Lung microvascular endothelial cell (primary cell): ENCODE measurements around the gene ABR. TPM values are rescaled to one million over a fixed set of nuclear protein-coding genes. Genes with fewer than 3 reads are reported as not detected.

Experiments used
- DNase-seq, 2 donors: peaks; one replicate each; pipeline versions ENCODE4 v3.0.0 to v3.0.0-alpha.2; 2010; ENCODE audit warnings: low read depth in 2 of 2
- total RNA-seq: library from RNA; depleted of rRNA; stranded (reverse); fragments of >200 nt; gene quantifications from 2 replicates; pipeline ENCODE4 v1.2.1, GENCODE V29; 2014

The ABR gene
- total RNA-seq, result 24.8 and 33.8 TPM in 2 replicates

DNA sequence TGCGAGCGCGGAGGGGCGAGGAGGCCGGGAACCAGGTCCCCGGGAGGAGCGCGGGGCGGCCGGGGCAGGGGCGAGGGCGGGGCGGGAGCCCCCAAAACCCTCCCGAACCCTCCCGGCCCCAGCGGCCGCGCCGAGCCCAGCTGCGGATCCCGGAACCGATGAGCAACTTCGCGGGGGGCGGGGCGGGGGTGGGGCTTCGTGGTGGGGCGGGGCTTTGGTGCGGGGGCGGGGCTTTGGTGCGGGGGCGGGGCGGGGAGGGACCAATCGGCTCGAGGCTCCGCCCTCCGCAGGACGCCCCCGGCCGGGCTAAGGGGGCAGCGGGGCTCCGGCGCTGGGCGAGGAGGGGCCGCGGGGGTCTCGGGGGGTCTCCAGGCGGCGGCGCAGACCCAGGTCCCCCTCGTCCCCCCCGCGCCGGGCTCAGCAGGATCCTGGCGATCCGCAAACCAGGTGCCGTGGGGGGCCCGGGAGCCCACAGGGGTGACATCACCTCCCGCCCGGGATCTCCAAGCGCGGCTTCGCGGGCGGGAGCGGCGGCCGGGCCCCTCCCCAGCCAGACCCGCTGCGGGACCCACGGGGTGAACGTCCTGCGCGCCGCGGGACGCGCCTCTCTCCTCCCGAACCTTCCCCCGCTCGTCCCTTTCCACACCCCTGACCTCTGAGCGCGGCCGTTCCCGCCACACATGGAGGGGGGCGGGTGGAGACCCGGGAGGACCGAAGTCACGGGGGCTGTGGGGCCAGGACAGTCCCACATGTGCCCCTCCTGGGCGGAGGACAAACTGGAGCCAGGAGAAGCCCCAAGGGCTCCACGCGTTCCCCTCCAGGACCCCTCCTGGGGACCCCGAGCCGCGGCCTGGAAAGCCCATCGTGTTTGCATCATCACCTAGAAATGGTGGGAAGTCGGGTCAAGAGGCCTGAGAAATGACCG lies at the start of gene ABR:
Gene ABR (minus strand): TSS at position 164 of the 925 bp plus-strand sequence. CDS start 254 bp downstream, outside the sequence.
- peak; percentile 40 to 64 for DNase-seq

GRCh38 chr17:1229349-1229899 lies 49.6 kb upstream of the ABR start:
- DNase-seq, result no peak

- no peak for DNase-seq
Measured at GRCh38 chr17:1228781-1229348, 49.1 kb upstream of the ABR start.

- no peak for DNase-seq
Measured at GRCh38 chr17:1227917-1228780, 48.4 kb upstream of the ABR start.

GRCh38 chr17:1227365-1227764 lies 47.6 kb upstream of the ABR start:
- DNase-seq, result no peak

- DNase-seq, result no peak
Measured at GRCh38 chr17:1226308-1226707, 46.5 kb upstream of the ABR start.

DNA sequence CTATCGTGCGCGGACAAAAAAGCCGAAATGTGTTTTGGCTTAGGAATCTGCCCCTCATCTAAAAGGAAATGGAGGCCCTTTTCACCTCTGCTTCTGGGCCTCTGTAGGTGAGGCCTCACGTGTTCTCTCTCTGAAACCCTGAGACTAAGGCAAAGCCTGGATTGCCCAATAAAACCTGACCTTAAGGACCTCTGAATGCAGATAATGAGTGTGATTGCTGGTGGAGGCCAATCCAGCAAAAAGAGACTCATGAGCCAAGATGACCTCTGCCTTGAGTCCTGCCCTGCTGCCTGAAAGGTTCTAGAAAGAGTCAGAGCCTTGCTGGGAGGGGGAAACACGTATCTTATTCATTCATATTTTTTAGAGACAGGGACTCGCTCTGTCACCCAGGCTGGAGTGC lies 44.5 kb upstream of the ABR start:
- no peak for DNase-seq

DNA sequence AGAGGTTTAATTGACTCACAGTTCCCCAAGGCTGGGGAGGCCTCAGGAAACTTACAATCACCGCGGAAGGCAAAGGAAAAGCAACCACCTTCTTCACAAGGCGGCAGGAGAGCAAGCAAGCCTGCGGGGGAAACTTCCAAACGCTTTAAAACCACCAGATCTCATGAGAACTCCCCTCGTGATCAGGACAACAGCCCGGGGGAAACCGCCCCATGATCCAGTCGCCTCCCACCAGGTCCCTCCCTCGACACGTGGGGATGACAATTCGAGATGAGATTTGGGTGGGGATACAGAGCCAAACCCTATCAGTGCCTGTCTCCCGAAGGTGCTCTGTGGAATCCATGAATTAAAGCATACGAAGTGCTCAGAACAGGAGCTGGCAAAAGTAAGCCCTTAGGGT lies 43.9 kb upstream of the ABR start:
- no peak for DNase-seq

DNA sequence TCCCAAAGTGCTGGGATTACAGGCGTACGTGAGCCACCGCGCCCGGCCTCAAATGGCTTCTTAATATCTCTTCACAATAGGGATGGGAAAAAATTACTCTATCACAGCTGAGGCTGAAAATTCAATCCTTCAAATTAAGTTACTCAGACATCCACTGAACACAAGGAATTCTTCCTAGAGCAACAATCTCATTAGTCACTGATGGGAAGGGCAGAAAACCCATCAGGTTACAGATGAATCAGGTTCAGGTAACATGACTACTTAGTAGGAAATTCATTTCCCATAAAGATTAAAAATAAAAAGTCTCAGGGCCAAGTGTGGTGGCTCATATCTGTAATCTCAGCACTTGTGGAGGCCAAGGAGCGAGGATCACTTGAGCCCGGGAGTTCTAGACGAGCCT lies 42.5 kb upstream of the ABR start:
- DNase-seq, result no peak

- DNase-seq, result no peak
Measured at GRCh38 chr17:1221209-1221608, 41.4 kb upstream of the ABR start.

- DNase-seq, result no peak
Measured at GRCh38 chr17:1220346-1220745, 40.6 kb upstream of the ABR start.

- DNase-seq, result no peak
Measured at GRCh38 chr17:1217089-1217385, 37.3 kb upstream of the ABR start.

GRCh38 chr17:1216217-1217088 lies 36.7 kb upstream of the ABR start:
- DNase-seq, result no peak

DNA sequence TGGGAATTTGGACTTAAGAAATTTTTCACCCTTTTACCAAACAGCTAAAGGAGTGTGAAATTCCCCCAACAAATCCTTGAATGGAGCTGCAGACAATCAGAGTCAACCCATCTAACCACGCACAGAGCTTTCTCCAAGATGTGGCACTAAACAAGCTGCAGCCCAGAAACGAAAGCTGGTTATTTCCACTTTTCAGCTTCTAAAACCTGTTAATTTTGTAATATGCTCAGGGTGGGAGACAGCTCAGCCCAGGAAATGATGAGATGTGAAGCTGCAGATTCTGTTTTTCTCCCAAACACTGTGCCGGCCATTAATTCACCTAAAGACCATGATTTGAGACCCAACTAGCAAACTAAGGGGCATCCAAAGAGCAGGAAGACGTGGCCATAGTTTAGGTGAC lies 33.2 kb upstream of the ABR start:
- DNase-seq, result no peak

GRCh38 chr17:1211287-1211686 lies 31.5 kb upstream of the ABR start:
- DNase-seq, result no peak

- no peak for DNase-seq
Measured at GRCh38 chr17:1208966-1209365, 29.2 kb upstream of the ABR start.

- DNase-seq, result no peak
Measured at GRCh38 chr17:1206026-1206777, 26.4 kb upstream of the ABR start.

- no peak for DNase-seq
Measured at GRCh38 chr17:1203967-1204291, 24.1 kb upstream of the ABR start.

GRCh38 chr17:1203111-1203966 lies 23.6 kb upstream of the ABR start:
- peak; percentile 73 to 80 for DNase-seq
